GM12874 (cell line): ENCODE results near the gene GRM7.

ENCODE experiments used
- CTCF ChIP-seq: IDR thresholded peaks from 2 replicates; pipeline ENCODE4 v1.5.1; 2011; ENCODE audit warnings: low read depth, mild to moderate bottlenecking, control low read depth, low read length, moderate library complexity; ENCODE audit not compliant: insufficient read depth

Gene GRM7

GRCh38 chr3:6965881-6966280, 105.0 kb downstream of the GRM7 start:
- TF ChIP-seq CTCF: no peak

- TF ChIP-seq CTCF: no peak
Measured at GRCh38 chr3:6971933-6972332, 111.0 kb downstream of the GRM7 start.

- TF ChIP-seq CTCF: no peak
Measured at GRCh38 chr3:6985848-6986247, 124.9 kb downstream of the GRM7 start.

GRCh38 chr3:6989608-6990291, 128.8 kb downstream of the GRM7 start:
- TF ChIP-seq CTCF: no peak

GRCh38 chr3:6994081-6994668, 133.3 kb downstream of the GRM7 start:
- TF ChIP-seq CTCF: no peak

GRCh38 chr3:7000501-7000900, 139.6 kb downstream of the GRM7 start:
- no peak for TF ChIP-seq CTCF

GRCh38 chr3:7001370-7001769, 140.5 kb downstream of the GRM7 start:
- no peak for TF ChIP-seq CTCF
